GM12873 (cell line): ENCODE measurements around the gene CNTN5.

ENCODE experiments used
- CTCF ChIP-seq: IDR thresholded peaks from 2 replicates; pipeline ENCODE4 v1.5.1; 2012; ENCODE audit warnings: low read depth, mild to moderate bottlenecking, moderate library complexity, low read length, control low read depth; ENCODE audit not compliant: insufficient read depth; ENCODE audit errors: missing control alignments

Gene CNTN5

GRCh38 chr11:99117603-99118002, 96.9 kb downstream of the CNTN5 start:
- TF ChIP-seq CTCF: no peak

- no peak for TF ChIP-seq CTCF
These were observed 114.8 kb downstream of the CNTN5 start for GRCh38 chr11:99135508-99135907.

GRCh38 chr11:99142237-99142636, 121.5 kb downstream of the CNTN5 start:
- no peak for TF ChIP-seq CTCF

GRCh38 chr11:99148352-99148751, 127.6 kb downstream of the CNTN5 start:
- TF ChIP-seq CTCF: no peak

- TF ChIP-seq CTCF: no peak
These were observed 133.5 kb downstream of the CNTN5 start for GRCh38 chr11:99154277-99154676.

GRCh38 chr11:99160447-99160846, 139.7 kb downstream of the CNTN5 start:
- no peak for TF ChIP-seq CTCF

GRCh38 chr11:99162819-99163218, 142.1 kb downstream of the CNTN5 start:
- no peak for TF ChIP-seq CTCF
